Natural killer cell treated with Interleukin-12 subunit alpha and Interleukin-12 subunit beta and Interleukin-15 and Interleukin-18, amount 100 ng/mL, for 72 hours (primary cell): Measurements from ENCODE around the gene CNTROB. TPM values are rescaled to one million over a fixed set of nuclear protein-coding genes. Genes with fewer than 3 reads are reported as not detected.
A peak's percentile ranks its signal among the peaks of the same experiment; 100 is the strongest.

Experiments
- ATAC-seq, 2 donors: fragments of 150-1000 bp; cut with Tn5 transposase in 1 of 2; sonication (Bioruptor Pico), chemical (Tn5 transposase) in 1 of 2; 2 replicates each; pipeline ENCODE4 v1.10.0; 2021
- DNase-seq: peaks from one replicate; pipeline ENCODE4 v3.0.0; 2022; ENCODE audit warnings: low spot score
- H3K27ac Mint-ChIP-seq, 2 donors: 1 replicate in 1 of 2; 2 replicates in 1 of 2; pipeline ENCODE4 v1.8.0; 2022; ENCODE audit warnings: mixed read lengths in 2 of 2, mild to moderate bottlenecking in 1 of 2, moderate library complexity in 1 of 2
- H3K27me3 Mint-ChIP-seq, 2 donors: 1 replicate in 1 of 2; 2 replicates in 1 of 2; pipeline ENCODE4 v1.8.0; 2022; ENCODE audit warnings: mixed read lengths in 2 of 2
- H3K36me3 Mint-ChIP-seq: one replicate; pipeline ENCODE4 v1.8.0; 2022; ENCODE audit warnings: mixed read lengths
- H3K4me1 Mint-ChIP-seq, 2 donors: 1 replicate in 1 of 2; 2 replicates in 1 of 2; pipeline ENCODE4 v1.8.0; 2022; ENCODE audit warnings: low read depth in 2 of 2, mixed read lengths in 2 of 2, mild to moderate bottlenecking in 1 of 2
- H3K4me3 Mint-ChIP-seq: one replicate; pipeline ENCODE4 v1.8.0; 2022; ENCODE audit warnings: mixed read lengths
- H3K9me3 Mint-ChIP-seq: 2 replicates; pipeline ENCODE4 v1.8.0; 2022; ENCODE audit warnings: mixed read lengths
- total RNA-seq, 2 donors: library from RNA; stranded (reverse); gene quantifications; one replicate each; pipeline ENCODE4 v1.2.3, GENCODE V29; 2022

Gene CNTROB
- total RNA-seq, result 10 to 100 TPM; 32.6 to 74.6 TPM

- ATAC-seq, result peak; percentile 99
- peak within 1 kb of the TSS; percentile 96 for H3K4me3 Mint-ChIP-seq
- peak within 1 kb of the TSS; percentile 83 to 86 for H3K27ac Mint-ChIP-seq
- H3K36me3 Mint-ChIP-seq, result peaks cover 6% of the 10 kb centered on the region
- H3K27me3 Mint-ChIP-seq, result no peaks in the 10 kb centered on the region
- peak; percentile 100 for DNase-seq
- H3K9me3 Mint-ChIP-seq, result no peaks in the 10 kb centered on the region
- H3K4me1 Mint-ChIP-seq, result peaks cover 42 to 48% of the 10 kb centered on the region in 2 donors
Measured at GRCh38 chr17:7931709-7932482, at the start of gene CNTROB, which contains the start of gene TRAPPC1. Gene CNTROB (plus strand): TSS chr17:7932206. CDS start chr17:7933080, 874 bp downstream. Gene TRAPPC1 (minus strand): TSS chr17:7931946. CDS start chr17:7931829, 117 bp downstream.

- Mint-ChIP-seq H3K36me3 (no peaks in the 10 kb centered on the region), H3K27me3 (no peaks in the 10 kb centered on the region), H3K9me3 (no peaks in the 10 kb centered on the region), H3K4me3 (no peak overlapping the region), H3K27ac (no peak overlapping the region), H3K4me1 (peaks cover 0 to 6% of the 10 kb centered on the region in 2 donors)
- DNase-seq (no peak), ATAC-seq (no peak)
Measured at GRCh38 chr17:7882629-7883028, 49.4 kb upstream of the CNTROB start.

- H3K9me3 Mint-ChIP-seq, result no peaks in the 10 kb centered on the region
- peaks cover 0 to 6% of the 10 kb centered on the region in 2 donors for H3K4me1 Mint-ChIP-seq
- peak overlapping the region in 1 of 2 donors; percentile 12 for H3K27ac Mint-ChIP-seq
- DNase-seq (no peak), ATAC-seq (no peak)
- H3K4me3 Mint-ChIP-seq, result peak overlapping the region; percentile 69
- H3K36me3 Mint-ChIP-seq, result no peaks in the 10 kb centered on the region
- H3K27me3 Mint-ChIP-seq, result no peaks in the 10 kb centered on the region
Measured at GRCh38 chr17:7883781-7884386, 48.1 kb upstream of the CNTROB start.

- Mint-ChIP-seq H3K4me1 (peaks cover 0 to 6% of the 10 kb centered on the region in 2 donors), H3K27me3 (no peaks in the 10 kb centered on the region), H3K9me3 (no peaks in the 10 kb centered on the region), H3K4me3 (peak overlapping the region; percentile 66), H3K36me3 (no peaks in the 10 kb centered on the region), H3K27ac (no peak overlapping the region)
- ATAC-seq, result peak; percentile 1
- no peak for DNase-seq
Measured at GRCh38 chr17:7884581-7885366, 47.2 kb upstream of the CNTROB start.

GRCh38 chr17:7885367-7886226, 46.4 kb upstream of the CNTROB start:
- H3K27me3 Mint-ChIP-seq, result no peaks in the 10 kb centered on the region
- H3K27ac Mint-ChIP-seq, result no peak overlapping the region
- no peak overlapping the region for H3K4me3 Mint-ChIP-seq
- H3K36me3 Mint-ChIP-seq, result peaks cover 5% of the 10 kb centered on the region
- H3K4me1 Mint-ChIP-seq, result peaks cover 0 to 6% of the 10 kb centered on the region in 2 donors
- H3K9me3 Mint-ChIP-seq, result no peaks in the 10 kb centered on the region
- ATAC-seq (peak; percentile 45 to 64), DNase-seq (peak; percentile 75)

- H3K27ac Mint-ChIP-seq, result no peak overlapping the region
- H3K36me3 Mint-ChIP-seq, result peaks cover 6% of the 10 kb centered on the region
- H3K9me3 Mint-ChIP-seq, result no peaks in the 10 kb centered on the region
- no peak for DNase-seq
- peak in 1 of 2 donors; percentile 22 for ATAC-seq
- H3K4me3 Mint-ChIP-seq, result no peak overlapping the region
- no peaks in the 10 kb centered on the region for H3K27me3 Mint-ChIP-seq
- H3K4me1 Mint-ChIP-seq, result peaks cover 0 to 6% of the 10 kb centered on the region in 2 donors
Measured at GRCh38 chr17:7886227-7887037, 45.6 kb upstream of the CNTROB start.

- Mint-ChIP-seq H3K27ac (no peak overlapping the region), H3K27me3 (no peaks in the 10 kb centered on the region), H3K4me3 (no peak overlapping the region), H3K4me1 (peaks cover 0 to 6% of the 10 kb centered on the region in 2 donors), H3K36me3 (peaks cover 6% of the 10 kb centered on the region), H3K9me3 (no peaks in the 10 kb centered on the region)
- DNase-seq (no peak), ATAC-seq (no peak)
Measured at GRCh38 chr17:7887038-7887481, 44.9 kb upstream of the CNTROB start.

GRCh38 chr17:7887482-7888183, 44.4 kb upstream of the CNTROB start:
- DNase-seq, result peak; percentile 85
- no peak overlapping the region for H3K27ac Mint-ChIP-seq
- no peaks in the 10 kb centered on the region for H3K27me3 Mint-ChIP-seq
- H3K36me3 Mint-ChIP-seq, result peaks cover 6% of the 10 kb centered on the region
- no peak overlapping the region for H3K4me3 Mint-ChIP-seq
- peak; percentile 87 to 88 for ATAC-seq
- peaks cover 0 to 6% of the 10 kb centered on the region in 2 donors for H3K4me1 Mint-ChIP-seq
- no peaks in the 10 kb centered on the region for H3K9me3 Mint-ChIP-seq

GRCh38 chr17:7888184-7888920, 43.7 kb upstream of the CNTROB start, which contains the start of gene CHD3:
Gene CHD3 (plus strand): TSS chr17:7888789. CDS start chr17:7889001, 212 bp downstream.
- ATAC-seq, result no peak
- H3K36me3 Mint-ChIP-seq, result peaks cover 6% of the 10 kb centered on the region
- H3K9me3 Mint-ChIP-seq, result no peaks in the 10 kb centered on the region
- H3K27me3 Mint-ChIP-seq, result no peaks in the 10 kb centered on the region
- DNase-seq, result no peak
- no peak within 1 kb of the TSS for H3K27ac Mint-ChIP-seq
- H3K4me1 Mint-ChIP-seq, result peaks cover 0 to 6% of the 10 kb centered on the region in 2 donors
- no peak within 1 kb of the TSS for H3K4me3 Mint-ChIP-seq

GRCh38 chr17:7889166-7889955, 42.6 kb upstream of the CNTROB start:
- Mint-ChIP-seq H3K4me3 (no peak overlapping the region), H3K4me1 (peaks cover 0 to 6% of the 10 kb centered on the region in 2 donors), H3K27me3 (no peaks in the 10 kb centered on the region), H3K27ac (no peak overlapping the region), H3K9me3 (no peaks in the 10 kb centered on the region), H3K36me3 (peaks cover 6% of the 10 kb centered on the region)
- DNase-seq (no peak), ATAC-seq (no peak)
